IMR-90 (cell line): Measurements from ENCODE around the gene GALM. TPM values are rescaled to one million over a fixed set of nuclear protein-coding genes. Genes with fewer than 3 reads are reported as not detected.

Experiments used
- ATAC-seq: fragments of 200-7000 bp; cut with Tn5 transposase; 2 replicates; pipeline ENCODE4 v1.9.1; 2020; ENCODE audit warnings: low read depth, mild to moderate bottlenecking, moderate library complexity
- Bru-seq: library from RNA; stranded (reverse); fragments of 400-500 nt; gene quantifications from one replicate; lab custom pipeline; 2021; lab: Mats Ljungman, UMichigan
- BruChase-seq, 2 experiments: library from RNA; stranded (reverse); fragments of 400-500 nt; gene quantifications; one replicate each; lab custom pipeline; 2021; lab: Mats Ljungman, UMichigan
- BruUV-seq: library from RNA; stranded (reverse); fragments of 400-500 nt; replicated peaks from 2 replicates; lab custom pipeline; 2021; lab: Mats Ljungman, UMichigan
- CTCF ChIA-PET: fragments of 300-600 bp; formaldehyde crosslinking; extraction: SDS; loops from one replicate; lab custom pipeline; 2021; ENCODE audit warnings: antibody characterized with exemption; lab: Yijun Ruan, JAX
- POLR2A ChIA-PET: fragments of 300-600 bp; sonication (Branson Sonifier 250); formaldehyde crosslinking; loops from one replicate; lab custom pipeline; 2022; ENCODE audit warnings: antibody characterized with exemption; ENCODE audit not compliant: unreplicated experiment; lab: Charles Lee
- DNase-seq: peaks from one replicate; pipeline ENCODE4 v3.0.0; 2013
- H2AFZ ChIP-seq: replicated peaks from 2 replicates; pipeline ENCODE3; 2013; ENCODE audit warnings: low read length, mild to moderate bottlenecking; ENCODE audit not compliant: poor library complexity
- H2AK5ac ChIP-seq: 2 replicates; pipeline ENCODE4 v1.6.1; 2013; ENCODE audit warnings: low read depth, low read length, inconsistent platforms
- H2AK9ac ChIP-seq: replicated peaks from 2 replicates; pipeline ENCODE3; 2013; ENCODE audit warnings: mild to moderate bottlenecking, low read depth, low read length, moderate library complexity; ENCODE audit not compliant: poor library complexity
- H2BK120ac ChIP-seq: 2 replicates; pipeline ENCODE4 v1.6.1; 2013; ENCODE audit warnings: low read depth, low read length, inconsistent platforms
- H2BK15ac ChIP-seq: 3 replicates; pipeline ENCODE4 v1.6.1; 2013; ENCODE audit warnings: low read depth, low read length, inconsistent platforms
- H2BK20ac ChIP-seq: 2 replicates; pipeline ENCODE4 v1.6.1; 2013; ENCODE audit warnings: low read depth, mild to moderate bottlenecking, inconsistent platforms, low read length, moderate library complexity
- H2BK5ac ChIP-seq: 2 replicates; pipeline ENCODE4 v1.6.1; 2013; ENCODE audit warnings: mild to moderate bottlenecking, low read depth, low read length, inconsistent platforms; ENCODE audit not compliant: poor library complexity, severe bottlenecking
- H3K14ac ChIP-seq: replicated peaks from 2 replicates; pipeline ENCODE4 v1.6.1; 2013; ENCODE audit warnings: low read depth, low read length, inconsistent platforms
- H3K18ac ChIP-seq: 2 replicates; pipeline ENCODE4 v1.6.1; 2013; ENCODE audit warnings: low read depth, low read length, control low read depth
- H3K23ac ChIP-seq: 2 replicates; pipeline ENCODE4 v1.6.1; 2013; ENCODE audit warnings: low read depth, low read length, inconsistent platforms
- H3K27ac ChIP-seq: 2 replicates; pipeline ENCODE4 v1.5.1; 2013; ENCODE audit warnings: mild to moderate bottlenecking, control low read depth, low read length; ENCODE audit not compliant: insufficient read depth
- H3K27me3 ChIP-seq: 2 replicates; pipeline ENCODE4 v1.6.1; 2013; ENCODE audit warnings: low read length; ENCODE audit not compliant: control insufficient read depth, insufficient read depth
- H3K36me3 ChIP-seq: 2 replicates; pipeline ENCODE4 v1.6.1; 2013; ENCODE audit warnings: low read length, mixed read lengths; ENCODE audit not compliant: control insufficient read depth, insufficient read depth
- H3K4ac ChIP-seq: 2 replicates; pipeline ENCODE4 v1.6.1; 2013; ENCODE audit warnings: low read depth, low read length, inconsistent platforms
- H3K4me1 ChIP-seq: 2 replicates; pipeline ENCODE4 v1.6.1; 2013; ENCODE audit warnings: low read length, mixed read lengths; ENCODE audit not compliant: control insufficient read depth, insufficient read depth
- H3K4me2 ChIP-seq: 2 replicates; pipeline ENCODE4 v1.6.1; 2013; ENCODE audit warnings: low read depth, mild to moderate bottlenecking, control low read depth, low read length, moderate library complexity
- H3K4me3 ChIP-seq: 2 replicates; pipeline ENCODE4 v1.5.1; 2013; ENCODE audit warnings: low read depth, mild to moderate bottlenecking, control low read depth, low read length, moderate library complexity; ENCODE audit not compliant: insufficient read depth
- H3K56ac ChIP-seq: 2 replicates; pipeline ENCODE4 v1.6.1; 2013; ENCODE audit warnings: low read length, inconsistent platforms; ENCODE audit not compliant: insufficient read depth; ENCODE audit errors: extremely low read depth
- H3K79me1 ChIP-seq, 2 experiments: 2 replicates each; pipeline ENCODE4 v1.6.1; 2013; ENCODE audit warnings: low read length in 2 of 2, inconsistent platforms in 1 of 2, low read depth in 1 of 2
- H3K9ac ChIP-seq: 2 replicates; pipeline ENCODE4 v1.6.1; 2013; ENCODE audit warnings: low read depth, low read length, control low read depth
- H3K9me1 ChIP-seq: 2 replicates; pipeline ENCODE4 v1.6.1; 2013; ENCODE audit warnings: low read length, inconsistent platforms; ENCODE audit not compliant: insufficient read depth
- H3K9me3 ChIP-seq: 2 replicates; pipeline ENCODE4 v1.6.1; 2013; ENCODE audit warnings: low read length; ENCODE audit not compliant: control insufficient read depth, insufficient read depth
- H4K20me1 ChIP-seq: 2 replicates; pipeline ENCODE4 v1.6.1; 2013; ENCODE audit warnings: low read length, inconsistent platforms; ENCODE audit not compliant: insufficient read depth
- H4K5ac ChIP-seq: 2 replicates; pipeline ENCODE4 v1.6.1; 2013; ENCODE audit warnings: mild to moderate bottlenecking, low read depth, low read length, control low read depth
- H4K8ac ChIP-seq, 2 experiments: 2 replicates each; pipeline ENCODE4 v1.6.1; 2013; ENCODE audit warnings: low read depth in 2 of 2, low read length in 2 of 2, control low read depth in 1 of 2, inconsistent platforms in 1 of 2
- H4K91ac ChIP-seq: 2 replicates; pipeline ENCODE4 v1.6.1; 2013; ENCODE audit warnings: low read depth, low read length, inconsistent platforms; ENCODE audit not compliant: insufficient read depth
- CTCF ChIP-seq: conservative IDR thresholded peaks from 2 replicates; pipeline ENCODE4 v1.5.1; 2012; ENCODE audit warnings: mild to moderate bottlenecking, low read depth, low read length, improper control_type of control experiment
- MAZ ChIP-seq: IDR thresholded peaks from 2 replicates; pipeline ENCODE4 v1.6.1; 2012; ENCODE audit warnings: low read depth, mild to moderate bottlenecking, low read length, improper control_type of control experiment, moderate library complexity, borderline replicate concordance
- MXI1 ChIP-seq: IDR thresholded peaks from 2 replicates; pipeline ENCODE4 v1.6.1; 2012; ENCODE audit warnings: low read depth, mild to moderate bottlenecking, low read length, moderate library complexity, borderline replicate concordance
- WGBS, 2 experiments: methylation state at CpG; one replicate each; pipeline versions ENCODE4 v1.1.5 to v1.1.7; 2013; ENCODE audit warnings: missing lambda C conversion rate in 2 of 2; ENCODE audit not compliant: insufficient read length in 1 of 2; ENCODE audit errors: extremely low coverage in 2 of 2; 5-methylcytosine and 5-hydroxymethylcytosine counted together
- dilution Hi-C: fragments of 300-500 bp; cut with HindIII; formaldehyde crosslinking; loops from one replicate; pipeline ENCODE4 v1.14.3; 2018; ENCODE audit warnings: low sequenced_read_pairs; ENCODE audit not compliant: unreplicated experiment
- in situ Hi-C: fragments of 300-500 bp; cut with MboI; formaldehyde crosslinking; loops from 3 replicates; pipeline ENCODE4 v1.14.3; 2019; ENCODE audit warnings: low sequenced_read_pairs, inconsistent platforms, mixed read lengths
- intact Hi-C: fragments of 100-400 bp; cut with micrococcal nuclease; formaldehyde crosslinking; loops from 2 replicates; pipeline ENCODE4 v1.10.0; 2022
- long read RNA-seq: library from polyadenylated mRNA; unstranded; transcript quantifications from one replicate; pipeline ENCODE4 v2.0.0, GENCODE V29; 2021; ENCODE audit not compliant: unreplicated experiment
- polyA plus RNA-seq, 3 experiments: library from polyadenylated mRNA; depleted of rRNA; stranded (reverse); fragments of >200 nt; gene quantifications; 2 replicates each; pipeline ENCODE4 v1.2.3, GENCODE V29; 2012; ENCODE audit warnings: low replicate concordance in 1 of 3
- total RNA-seq: library from RNA; depleted of rRNA; stranded (reverse); fragments of >200 nt; gene quantifications from 2 replicates; pipeline ENCODE4 v1.2.3, GENCODE V29; 2012; rRNA removed

Gene GALM
- total RNA-seq (16.4 and 24.2 TPM in 2 replicates), polyA plus RNA-seq (2012; rRNA removed) (11.8 and 12.1 TPM in 2 replicates), Bru-seq, nascent RNA (percentile 62 among the genes with signal in this experiment), BruChase-seq, experiment 1, labeled RNA remaining after a 6-hour chase (percentile 80 among the genes with signal in this experiment), BruChase-seq, experiment 2, labeled RNA remaining after a 2-hour chase (percentile 65 among the genes with signal in this experiment)
- 14.7 and 16.4 TPM in 2 replicates for polyA plus RNA-seq (2012; cell fraction: cytosol; rRNA removed)
- polyA plus RNA-seq (2012; cell fraction: nucleus; rRNA removed; ENCODE audit: low replicate concordance) = 7.5 and 8.4 TPM in 2 replicates
- long read RNA-seq, transcript GALM-201 (7 exons, 2,484 nt) = major isoform, 26 of 33 reads
- long read RNA-seq, partial matches to known transcripts = 4 of 33 reads
- long read RNA-seq, other reads (novel, unspliced or antisense) = 3 of 33 reads

GRCh38 chr2:38665854-38666555 lies at the start of gene GALM:
GALM (plus strand) TSS chr2:38666114; CDS start chr2:38666162, 48 bp downstream.
- peak within 1 kb of the TSS; percentile 43; the same call in 1 of the 2 replicates for H3K18ac ChIP-seq
- H4K8ac ChIP-seq = peak within 1 kb of the TSS; percentile 8 to 98; a peak in 3 of 4 replicates
- POLR2A ChIA-PET = interaction anchor here (0.7 to 0.9 kb wide), 2 partner anchors 54 to 85 kb away, joined by 3 to 5 read pairs; partner anchors contain the start of gene SRSF7
- BruUV-seq = no TSS peak
- H3K4me1 ChIP-seq = no peaks in the 10 kb centered on the region; the same call in 1 of the 2 replicates
- no peaks in the 10 kb centered on the region for H3K9me1 ChIP-seq
- peak within 1 kb of the TSS; percentile 34 for H3K56ac ChIP-seq
- H3K9ac ChIP-seq = peak within 1 kb of the TSS; percentile 58
- no peaks in the 10 kb centered on the region for H3K9me3 ChIP-seq
- CTCF ChIA-PET = interaction anchor here (2.1 kb wide), 1 partner anchor 84 kb away, joined by 4 read pairs; no protein-coding TSS in a partner anchor
- peak within 1 kb of the TSS; percentile 81 for H3K4ac ChIP-seq
- no peaks in the 10 kb centered on the region for H3K36me3 ChIP-seq
- peak within 1 kb of the TSS; percentile 90 for H3K4me2 ChIP-seq
- H2BK20ac ChIP-seq = peak within 1 kb of the TSS; percentile 21; the same call in 1 of the 2 replicates
- H3K79me1 ChIP-seq = peaks cover 0 to 15% of the 10 kb centered on the region in 2 experiments; a peak in 2 of 4 replicates
- peak within 1 kb of the TSS; percentile 87 for H3K14ac ChIP-seq
- H4K91ac ChIP-seq = peak within 1 kb of the TSS; percentile 49; the same call in 1 of the 2 replicates
- no peak for TF ChIP-seq CTCF
- TF ChIP-seq MXI1 = peak; percentile 48; the same call in 1 of the 2 replicates
- TF ChIP-seq MAZ = peak; percentile 49; the same call in 1 of the 2 replicates
- peak within 1 kb of the TSS; percentile 78 for H3K23ac ChIP-seq
- H4K20me1 ChIP-seq = no peaks in the 10 kb centered on the region
- peak within 1 kb of the TSS; percentile 95 for H2AFZ ChIP-seq
- ATAC-seq = peak; percentile 95
- peak within 1 kb of the TSS; percentile 82 for H4K5ac ChIP-seq
- peak within 1 kb of the TSS; percentile 11; the same call in 1 of the 2 replicates for H2AK5ac ChIP-seq
- in situ Hi-C loops = no loop called here
- H2BK120ac ChIP-seq = peak within 1 kb of the TSS; percentile 67
- H3K4me3 ChIP-seq = peak within 1 kb of the TSS; percentile 68
- peak within 1 kb of the TSS; percentile 55; the same call in 2 of the 3 replicates for H2BK15ac ChIP-seq
- H2AK9ac ChIP-seq = no peak within 1 kb of the TSS
- no peaks in the 10 kb centered on the region for H3K27me3 ChIP-seq
- DNase-seq = peak; percentile 96
- dilution Hi-C loops = no loop called here
- H3K27ac ChIP-seq = peak within 1 kb of the TSS; percentile 60
- 3% methylated on average over 14 of the region's 26 CpGs; no CpG with 5 or more reads in 1 of the 2 experiments for WGBS, 2 experiments
- H2BK5ac ChIP-seq = peak within 1 kb of the TSS; percentile 77
- intact Hi-C loops = loop anchor here (1.0 kb wide), 2 partner anchors 50 to 65 kb away; no protein-coding TSS in a partner anchor
